Skin epidermis (tissue), 12 donors: Measurements from ENCODE around the gene YTHDF2.
"Not testable (repeated sequence)": the region's sequence is repeated elsewhere in the genome, so short reads cannot be mapped to it uniquely, and the experiment has no call there.

Source experiments
- H3K27ac ChIP-seq, 21 experiments: fragments of 200-600 bp; sonication (generic) in 11 of 21; one replicate each; pipeline ENCODE4 v1.5.0; 2020; ENCODE audit warnings: mild to moderate bottlenecking in 3 of 21, inconsistent platforms in 2 of 21, moderate library complexity in 2 of 21
- H3K4me3 ChIP-seq, 7 experiments: fragments of 200-600 bp; sonication (generic) in 2 of 7; one replicate each; pipeline ENCODE4 v1.5.0; 2020; ENCODE audit warnings: inconsistent platforms in 2 of 7, mild to moderate bottlenecking in 2 of 7, moderate library complexity in 1 of 7

YTHDF2 gene

DNA sequence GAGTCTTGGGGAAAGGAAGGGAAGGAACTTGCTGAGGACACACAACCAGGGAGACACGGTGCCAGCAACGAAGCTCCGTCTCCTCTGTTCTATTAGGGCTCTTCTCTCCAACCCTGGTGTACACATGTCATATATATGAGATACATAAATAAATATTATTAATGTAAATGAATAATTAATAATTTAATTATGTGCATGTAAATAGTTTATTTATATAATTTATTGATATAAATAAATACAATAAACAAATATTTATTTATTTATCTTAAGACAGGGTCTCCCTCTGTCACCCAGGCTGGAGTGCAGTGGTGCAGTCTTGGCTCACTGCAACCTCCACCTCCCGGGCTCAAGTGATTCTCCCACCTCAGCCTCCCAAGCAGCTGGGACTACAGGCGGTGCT, 57.8 kb downstream of the YTHDF2 start:
- not testable (repeated sequence) for H3K27ac ChIP-seq, H3K4me3 ChIP-seq

DNA sequence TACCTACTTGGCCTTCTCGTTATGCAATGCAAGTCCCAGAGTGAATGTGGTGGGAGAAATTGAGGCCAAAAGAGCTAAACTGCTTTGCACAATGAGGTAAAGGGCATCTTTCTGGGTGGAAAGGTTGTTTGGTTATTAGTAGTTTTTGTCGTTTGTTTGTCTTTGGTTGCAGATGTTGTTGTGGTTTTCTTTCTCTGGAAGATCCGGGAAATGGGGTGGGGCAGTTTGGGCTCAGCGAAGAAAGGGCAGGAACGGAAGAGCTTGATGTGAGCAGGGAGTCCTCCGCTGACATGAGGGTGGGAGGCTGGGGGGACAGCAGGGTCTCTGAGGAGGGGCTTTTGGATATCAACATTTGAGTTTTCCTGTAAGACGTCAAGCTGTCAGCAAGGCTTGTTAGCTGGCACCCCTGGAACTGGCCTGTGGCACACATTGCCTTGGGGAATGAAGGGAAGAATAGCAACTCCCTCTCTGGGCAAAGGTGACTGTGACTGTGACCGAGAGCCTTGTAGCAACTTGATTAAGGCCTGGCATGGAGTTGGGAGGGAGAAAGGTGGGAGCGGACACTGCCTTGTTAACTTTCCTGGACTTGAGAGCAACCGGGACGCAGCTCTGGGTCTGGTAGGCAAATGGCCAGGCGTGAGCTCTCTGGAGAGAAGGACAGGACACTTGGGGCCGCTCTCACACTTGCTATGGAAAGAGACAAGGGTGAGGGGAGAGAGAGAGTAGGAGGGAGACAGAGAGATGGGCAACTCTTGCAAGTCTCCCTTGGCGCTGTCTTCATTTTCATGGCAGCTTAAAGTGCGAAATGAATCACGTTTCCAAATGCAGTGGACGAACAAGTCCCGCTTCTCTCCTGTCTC, 59.8 kb downstream of the YTHDF2 start:
- no peak overlapping the region for H3K27ac ChIP-seq
- no peak overlapping the region for H3K4me3 ChIP-seq

DNA sequence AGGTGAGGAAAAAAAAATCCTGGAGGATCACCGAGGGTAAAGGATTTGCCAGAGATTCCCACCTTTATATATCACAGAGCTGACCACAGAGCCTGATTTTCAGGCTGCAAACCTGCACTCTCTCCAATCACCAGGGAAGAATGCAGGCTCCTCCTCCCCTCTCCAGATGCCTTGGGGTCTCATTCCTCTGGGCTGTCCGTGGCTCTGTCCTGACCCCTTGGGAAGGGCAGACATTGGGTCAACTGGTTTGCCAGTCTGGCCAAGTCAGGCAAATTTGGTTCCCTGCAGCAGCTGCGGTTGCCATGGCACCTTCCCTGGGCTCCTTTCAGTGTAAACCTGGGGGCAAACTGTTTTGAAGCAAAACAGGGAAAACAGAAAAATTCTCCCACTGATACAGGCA, 63.6 kb downstream of the YTHDF2 start:
- Histone ChIP-seq H3K4me3 (no peak overlapping the region), H3K27ac (no peak overlapping the region)

DNA sequence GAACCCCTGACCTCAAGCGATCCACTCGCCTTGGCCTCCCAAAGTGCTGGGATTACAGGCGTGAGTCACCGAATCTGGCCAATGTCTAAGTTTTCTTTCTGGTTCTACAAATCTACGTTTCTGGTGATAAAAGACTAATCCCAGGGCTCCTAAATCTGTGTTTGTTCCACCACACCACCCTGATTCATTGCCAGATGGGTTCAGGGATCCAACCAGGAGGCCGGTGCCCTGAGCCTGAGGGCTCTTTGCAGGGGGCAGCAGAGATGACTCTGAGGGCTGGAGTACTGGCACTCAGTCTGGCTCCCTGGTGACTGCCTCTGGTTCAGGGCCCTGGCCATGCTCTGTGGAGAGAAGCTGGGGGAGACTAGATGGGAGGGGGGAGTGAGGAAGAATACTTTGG, 64.7 kb downstream of the YTHDF2 start:
- H3K27ac ChIP-seq, result no peak overlapping the region
- no peak overlapping the region for H3K4me3 ChIP-seq

DNA sequence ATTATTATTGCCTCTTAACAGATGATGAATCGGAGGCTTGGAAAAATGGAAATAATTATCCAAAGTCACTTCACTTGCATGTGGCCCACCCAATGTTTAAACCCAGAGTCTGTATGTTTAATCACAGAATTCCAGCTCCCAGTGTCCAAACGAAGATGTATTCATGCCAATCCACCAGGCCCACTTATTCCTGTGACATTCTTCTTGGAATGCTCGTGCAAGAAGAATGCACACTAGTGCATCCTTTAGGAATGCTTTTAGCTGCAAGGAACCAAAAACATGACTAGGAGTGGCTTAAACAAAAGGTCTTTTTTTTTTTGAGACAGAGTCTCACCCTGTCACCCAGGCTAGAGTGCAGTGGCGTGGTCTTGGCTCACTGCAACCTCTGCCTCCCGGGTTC, 66.3 kb downstream of the YTHDF2 start:
- no peak overlapping the region for H3K27ac ChIP-seq
- H3K4me3 ChIP-seq, result no peak overlapping the region

DNA sequence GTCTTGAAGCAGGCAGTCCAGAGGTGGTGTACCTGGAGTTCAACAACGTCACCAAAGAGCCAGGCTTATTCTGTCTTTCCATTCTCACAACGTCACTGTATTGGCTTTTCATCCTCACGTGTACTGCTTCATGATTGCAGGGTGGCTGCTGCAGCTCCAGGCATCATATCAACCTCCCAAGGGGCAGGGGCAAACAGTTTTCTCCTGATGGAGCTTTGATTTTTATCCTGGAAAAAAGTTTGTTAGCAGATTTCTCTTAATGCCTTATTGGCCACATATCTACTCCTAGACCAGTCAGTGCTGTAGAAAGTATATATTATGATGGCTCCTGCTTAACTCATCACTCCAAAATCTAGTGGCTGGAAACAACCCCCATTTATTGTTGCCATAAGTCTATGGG, 66.9 kb downstream of the YTHDF2 start:
- Histone ChIP-seq H3K27ac (no peak overlapping the region), H3K4me3 (no peak overlapping the region)

DNA sequence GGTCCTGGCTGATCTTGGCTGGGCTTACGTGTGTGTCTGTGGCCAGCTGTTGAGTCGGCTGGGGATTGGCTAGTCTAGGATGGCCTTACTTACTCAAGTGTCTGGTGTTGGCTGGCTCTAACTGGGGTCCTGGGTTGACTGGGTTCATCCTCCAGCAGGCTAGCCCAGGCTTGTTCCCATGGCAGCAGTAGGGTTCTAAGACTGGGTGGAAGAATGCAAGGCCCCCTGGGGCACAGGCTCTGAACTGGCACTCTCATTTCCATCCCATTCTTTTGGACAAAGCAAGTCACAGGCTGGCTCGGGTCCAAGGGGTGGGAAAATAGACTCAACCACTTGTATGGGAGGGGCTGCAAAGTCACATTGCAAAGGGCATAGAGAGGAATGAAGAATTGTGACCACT, 67.3 kb downstream of the YTHDF2 start:
- Histone ChIP-seq H3K27ac (no peak overlapping the region), H3K4me3 (no peak overlapping the region)

DNA sequence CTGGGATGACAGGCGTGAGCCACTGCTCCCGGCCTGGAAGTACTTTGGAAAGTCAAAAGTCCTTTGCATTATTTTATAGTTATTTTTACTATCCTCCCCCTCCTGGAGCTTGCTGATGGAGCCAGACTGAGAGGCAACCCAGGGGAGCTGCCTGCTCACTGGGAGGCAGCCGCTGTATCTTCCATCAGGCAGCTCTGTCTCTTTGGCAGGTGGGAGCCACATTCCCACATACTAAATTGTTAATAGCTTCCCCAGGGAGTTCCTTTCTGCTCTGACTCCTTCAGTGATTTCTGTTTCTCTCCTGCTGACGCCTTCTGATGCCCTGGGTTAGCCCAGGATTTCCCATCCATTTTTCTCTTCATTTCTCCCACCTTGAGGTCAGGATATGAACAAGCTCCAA, 70.3 kb downstream of the YTHDF2 start:
- Histone ChIP-seq H3K27ac (no peak overlapping the region), H3K4me3 (no peak overlapping the region)

DNA sequence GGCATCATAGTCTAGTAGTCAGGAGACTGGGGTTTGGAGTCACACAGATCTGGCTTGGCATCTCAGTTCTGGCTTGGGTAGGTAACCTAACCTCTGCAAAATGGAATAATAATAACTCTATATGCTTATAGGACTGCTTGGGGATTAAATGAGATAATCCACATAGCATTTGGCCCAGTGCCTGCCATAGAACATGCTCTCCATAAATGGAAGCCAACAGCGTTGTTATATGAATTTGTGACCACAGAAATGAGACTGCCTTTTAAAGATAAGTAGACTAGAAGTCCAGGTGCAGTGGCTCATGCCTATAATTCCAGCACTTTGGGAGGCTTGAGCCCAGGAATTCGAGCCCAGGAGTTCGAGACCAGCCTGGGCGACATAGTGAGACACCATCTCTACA, 71.2 kb downstream of the YTHDF2 start:
- H3K27ac ChIP-seq, result no peak overlapping the region
- no peak overlapping the region for H3K4me3 ChIP-seq

DNA sequence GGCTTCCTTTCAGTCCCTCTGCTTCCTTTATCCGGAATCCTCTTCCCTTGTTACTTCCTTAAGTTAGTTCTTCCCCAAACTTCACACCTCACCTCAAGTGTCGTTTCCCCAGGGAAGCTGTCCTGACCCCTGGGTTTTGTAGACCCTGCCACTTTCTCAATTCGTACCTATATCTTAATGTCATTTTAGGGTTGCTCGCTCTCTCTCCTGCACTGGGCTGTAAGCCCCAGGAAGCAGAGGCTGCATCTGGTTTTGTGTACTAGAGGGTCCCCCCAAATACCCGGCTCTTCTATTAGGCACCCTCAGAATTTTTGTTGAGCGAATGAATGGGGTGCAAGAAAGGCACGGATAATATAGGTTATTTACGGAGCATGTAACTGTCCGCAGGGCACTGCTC, 74.6 kb downstream of the YTHDF2 start:
- no peak overlapping the region for H3K27ac ChIP-seq
- no peak overlapping the region for H3K4me3 ChIP-seq

DNA sequence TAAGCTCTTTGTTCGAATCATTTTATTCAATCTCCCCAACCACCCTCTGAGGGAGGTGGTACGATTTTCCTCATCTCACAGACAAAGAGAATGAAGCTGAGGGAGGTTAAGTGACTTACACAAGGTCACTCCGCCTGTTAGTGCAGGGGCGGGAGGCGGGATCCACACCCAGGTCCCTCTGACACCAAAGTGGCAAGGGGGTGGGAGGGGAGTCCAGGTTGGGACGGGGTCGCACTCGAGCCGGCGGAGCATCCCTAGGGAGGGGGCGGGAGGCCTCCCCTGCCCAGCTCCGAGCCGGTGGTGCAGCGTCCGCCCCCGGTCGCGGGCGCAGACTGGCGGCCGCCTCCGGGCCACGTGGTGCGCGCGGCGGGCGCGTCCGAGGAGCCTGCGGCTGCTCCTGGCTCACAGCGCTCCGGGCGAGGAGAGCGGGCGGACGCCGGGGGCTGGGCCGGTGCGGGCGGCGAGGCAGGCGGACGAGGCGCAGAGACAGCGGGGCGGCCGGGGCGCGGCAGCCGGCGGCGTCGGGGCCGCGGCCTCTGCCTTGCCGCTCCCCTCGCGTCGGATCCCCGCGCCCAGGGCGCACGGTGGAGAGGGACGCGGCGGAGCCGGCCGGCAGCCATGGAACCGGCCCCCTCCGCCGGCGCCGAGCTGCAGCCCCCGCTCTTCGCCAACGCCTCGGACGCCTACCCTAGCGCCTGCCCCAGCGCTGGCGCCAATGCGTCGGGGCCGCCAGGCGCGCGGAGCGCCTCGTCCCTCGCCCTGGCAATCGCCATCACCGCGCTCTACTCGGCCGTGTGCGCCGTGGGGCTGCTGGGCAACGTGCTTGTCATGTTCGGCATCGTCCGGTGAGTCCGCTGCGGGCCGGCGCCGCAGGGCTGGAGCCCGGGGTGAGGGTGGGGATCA, 75.3 kb downstream of the YTHDF2 start, which contains the start of gene OPRD1:
Gene OPRD1, plus strand, starts transcription at position 405 of the 903 bp plus-strand sequence. Its CDS starts 214 bp downstream, at position 619.
- no peak within 1 kb of the TSS for H3K27ac ChIP-seq
- no peak within 1 kb of the TSS for H3K4me3 ChIP-seq

DNA sequence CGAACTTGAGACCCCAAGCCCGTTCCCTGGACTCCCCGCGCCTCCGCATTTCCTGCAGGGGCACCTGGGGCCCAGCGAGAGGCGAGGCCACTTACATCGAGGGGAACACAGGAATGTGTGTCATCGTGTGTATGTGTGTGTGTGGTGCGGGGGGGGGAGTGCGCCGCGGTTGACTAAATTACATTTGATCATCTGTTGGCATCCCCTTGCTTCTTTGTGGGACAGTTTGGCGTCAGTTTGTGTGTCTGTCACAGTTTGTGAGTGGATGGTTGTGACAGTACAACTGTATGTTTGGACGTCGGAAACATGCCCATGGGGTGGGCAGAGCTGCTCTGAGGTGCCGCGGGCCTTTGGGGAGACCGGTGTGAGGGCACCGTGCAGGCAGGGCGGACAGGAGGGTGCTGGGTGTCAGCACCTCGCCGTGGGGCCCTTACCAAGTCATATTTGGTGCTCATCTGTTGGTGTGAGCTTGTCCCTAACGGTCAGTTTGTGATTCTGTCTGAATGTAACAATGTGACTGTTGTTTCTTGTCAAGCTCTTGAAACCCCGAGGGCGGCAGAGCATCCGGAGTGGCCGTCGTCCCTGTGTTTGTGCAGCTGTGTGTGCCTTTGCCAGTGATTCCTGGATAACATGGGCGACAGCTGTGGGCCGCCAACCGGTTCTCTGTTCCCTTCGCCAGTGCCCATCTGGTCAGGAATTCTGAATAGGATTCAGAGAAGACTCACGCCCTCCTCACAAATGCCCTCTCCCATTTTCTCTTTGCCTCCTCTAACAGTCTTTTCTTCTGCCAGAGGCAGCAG, 76.1 kb downstream of the YTHDF2 start:
- no peak overlapping the region for H3K4me3 ChIP-seq
- no peak overlapping the region for H3K27ac ChIP-seq

DNA sequence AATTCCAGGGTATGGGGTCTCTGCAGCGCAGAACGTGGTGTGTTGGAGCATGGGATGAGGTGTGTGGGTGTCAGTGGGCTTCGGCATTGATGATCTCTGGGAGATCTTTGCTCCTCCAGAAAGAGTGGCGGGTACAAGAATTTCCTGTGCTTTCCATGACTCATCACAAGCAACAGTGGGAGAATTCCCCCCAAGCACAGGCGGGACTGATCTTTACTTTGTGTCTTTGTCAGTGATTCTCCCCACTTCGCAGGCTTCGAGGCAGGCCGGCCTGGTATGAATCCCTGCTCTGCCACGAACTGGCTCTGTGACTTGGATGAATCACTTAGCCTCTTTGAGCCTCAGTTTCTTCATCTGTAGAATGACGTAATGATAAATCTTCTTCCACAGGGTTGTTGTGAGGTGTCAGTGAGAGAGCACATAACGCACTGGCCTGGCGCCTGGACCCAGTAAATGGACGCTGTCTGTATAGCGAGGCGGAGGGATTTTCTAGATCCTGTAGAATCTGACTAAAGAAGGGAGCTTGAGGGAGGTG, 77.3 kb downstream of the YTHDF2 start:
- H3K27ac ChIP-seq, result no peak overlapping the region
- H3K4me3 ChIP-seq, result no peak overlapping the region

DNA sequence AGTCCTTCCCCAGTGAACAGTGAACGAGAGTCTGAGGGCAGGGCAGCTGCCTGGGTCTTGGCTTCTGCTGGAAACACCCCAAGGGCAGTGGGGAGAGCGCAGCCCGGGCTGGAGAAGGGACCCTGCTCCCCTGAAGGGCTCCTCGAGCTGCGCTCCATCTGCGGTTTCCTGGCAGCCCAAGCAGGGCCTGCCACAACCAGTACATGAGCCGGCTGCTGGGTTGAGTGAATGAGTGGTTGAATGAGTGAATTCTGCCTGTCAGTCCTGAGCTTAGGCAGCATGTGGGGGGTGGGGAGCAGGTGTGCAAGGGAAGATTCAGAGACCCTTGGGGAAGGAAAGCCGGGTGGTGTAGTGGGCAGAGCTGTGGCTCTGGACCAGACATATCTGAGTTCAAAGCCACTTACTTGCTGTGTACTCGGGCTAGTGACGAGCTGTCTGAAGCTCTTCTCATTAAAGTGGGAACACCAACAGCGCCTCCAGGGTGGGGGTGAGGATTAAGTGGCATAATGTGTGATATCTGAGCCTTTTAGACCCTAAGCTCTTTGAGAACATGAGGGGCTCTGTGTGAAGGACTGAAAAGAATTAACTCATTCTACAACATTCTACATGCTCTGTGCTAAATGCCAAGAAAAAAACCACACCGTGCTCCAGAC, 78.9 kb downstream of the YTHDF2 start:
- Histone ChIP-seq H3K4me3 (no peak overlapping the region), H3K27ac (no peak overlapping the region)

DNA sequence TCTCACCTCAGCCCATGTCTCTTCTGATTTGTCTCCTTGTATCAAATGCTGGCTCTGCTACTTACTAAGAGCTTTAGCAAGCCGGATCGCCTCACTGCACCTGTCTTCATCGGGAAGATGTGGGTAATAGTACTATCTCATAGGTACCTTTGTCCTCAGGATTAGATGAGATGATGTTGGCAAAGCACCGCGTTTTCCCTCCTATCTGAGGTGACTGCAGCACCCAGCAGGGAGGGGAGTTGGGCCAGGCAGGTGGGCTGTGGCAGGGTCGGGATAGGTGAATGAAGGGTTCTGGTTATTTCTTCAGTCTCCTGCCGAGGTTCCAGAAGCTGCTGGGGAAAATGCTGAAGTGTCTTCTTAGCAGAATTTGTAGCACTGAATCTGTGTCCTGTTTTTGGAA, 80.4 kb downstream of the YTHDF2 start:
- Histone ChIP-seq H3K27ac (no peak overlapping the region), H3K4me3 (no peak overlapping the region)

DNA sequence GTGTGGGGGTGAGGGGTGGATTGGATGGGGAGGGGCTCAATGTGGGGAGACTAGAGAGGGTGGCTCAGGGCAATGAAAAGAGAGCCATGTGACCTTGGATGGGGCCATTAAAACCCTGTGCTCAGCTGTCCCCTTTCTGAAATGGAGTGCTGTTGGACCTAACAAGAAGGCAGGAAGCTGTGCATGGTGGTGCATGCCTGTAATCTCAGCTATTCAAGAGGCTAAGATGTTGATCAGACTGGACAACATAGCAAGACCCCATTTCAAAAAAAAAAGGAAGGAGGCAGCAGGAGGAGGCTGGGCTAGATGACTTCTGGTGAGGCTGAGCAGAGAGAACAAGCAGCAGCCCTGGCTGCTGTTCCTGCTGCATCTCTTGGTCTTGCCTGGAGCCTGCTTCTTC, 82.3 kb downstream of the YTHDF2 start:
- H3K4me3 ChIP-seq, result no peak overlapping the region
- no peak overlapping the region for H3K27ac ChIP-seq
